Liver (tissue), 9 donors: ENCODE data around the gene NCAPH2. TPM values are rescaled to one million over a fixed set of nuclear protein-coding genes. Genes with fewer than 3 reads are reported as not detected.

ENCODE experiments used
- DNase-seq: peaks from one replicate; pipeline ENCODE4 v3.0.0-alpha.2; 2017; ENCODE audit warnings: low spot score
- H3K27ac ChIP-seq, 2 donors: one replicate each; pipeline ENCODE4 v1.7.0; 2013; ENCODE audit warnings: inconsistent platforms in 2 of 2, low read length in 2 of 2, control low read depth in 1 of 2, low read depth in 1 of 2, mild to moderate bottlenecking in 1 of 2
- H3K27me3 ChIP-seq, 4 donors: one replicate each; pipeline versions ENCODE4 v1.6.1 to v1.7.0; 2013; ENCODE audit warnings: low read length in 3 of 4, inconsistent platforms in 1 of 4, mild to moderate bottlenecking in 1 of 4, moderate library complexity in 1 of 4; ENCODE audit not compliant: control insufficient read depth in 4 of 4, insufficient read depth in 4 of 4
- H3K36me3 ChIP-seq, 4 donors: one replicate each; pipeline versions ENCODE4 v1.6.1 to v1.7.0; 2013; ENCODE audit warnings: low read length in 3 of 4, mild to moderate bottlenecking in 3 of 4, low read depth in 1 of 4, moderate library complexity in 1 of 4; ENCODE audit not compliant: control insufficient read depth in 4 of 4, insufficient read depth in 3 of 4
- H3K4me1 ChIP-seq, 4 donors: one replicate each; pipeline versions ENCODE4 v1.6.1 to v1.7.0; 2013; ENCODE audit warnings: low read length in 3 of 4, mild to moderate bottlenecking in 3 of 4, moderate library complexity in 1 of 4; ENCODE audit not compliant: control insufficient read depth in 4 of 4, insufficient read depth in 4 of 4
- H3K4me3 ChIP-seq, 3 donors: one replicate each; pipeline versions ENCODE4 v1.6.1 to v1.7.0; 2013; ENCODE audit warnings: low read length in 3 of 3, control low read depth in 1 of 3, low read depth in 1 of 3, mild to moderate bottlenecking in 1 of 3
- H3K9ac ChIP-seq, 2 donors: one replicate each; pipeline ENCODE4 v1.7.0; 2013; ENCODE audit warnings: low read length in 2 of 2, mild to moderate bottlenecking in 2 of 2, moderate library complexity in 2 of 2, control low read depth in 1 of 2, low read depth in 1 of 2
- H3K9me3 ChIP-seq, 4 donors: one replicate each; pipeline versions ENCODE4 v1.6.1 to v1.7.0; 2013; ENCODE audit warnings: low read length in 3 of 4; ENCODE audit not compliant: control insufficient read depth in 4 of 4
- ATF3 ChIP-seq: IDR thresholded peaks from 2 replicates; pipeline ENCODE4 v1.6.1; 2016; ENCODE audit warnings: antibody characterized with exemption
- CTCF ChIP-seq: fragments of 150-350 bp; IDR thresholded peaks from 2 replicates; pipeline ENCODE4 v1.5.1; 2017; ENCODE audit warnings: improper control_type of control experiment, low read depth, low read length; ENCODE audit not compliant: missing input control
- EGR1 ChIP-seq, 2 donors: IDR thresholded peaks; 2 replicates each; pipeline ENCODE4 v1.6.1; 2016 to 2018; ENCODE audit warnings: antibody characterized with exemption in 2 of 2, low read depth in 2 of 2
- FOXA2 ChIP-seq: IDR thresholded peaks from 2 replicates; pipeline ENCODE4 v1.6.1; 2016; ENCODE audit warnings: antibody characterized with exemption
- GABPA ChIP-seq, 2 donors: IDR thresholded peaks in 1 of 2; conservative IDR thresholded peaks in 1 of 2; 2 replicates each; pipeline ENCODE4 v1.6.1; 2016; ENCODE audit warnings: antibody characterized with exemption in 2 of 2, mild to moderate bottlenecking in 1 of 2, moderate library complexity in 1 of 2
- HNF4A ChIP-seq, 2 donors: conservative IDR thresholded peaks; 2 replicates each; pipeline ENCODE4 v1.6.1; 2016; ENCODE audit warnings: antibody characterized with exemption in 2 of 2, mild to moderate bottlenecking in 2 of 2
- JUND ChIP-seq, 2 donors: IDR thresholded peaks; 2 replicates each; pipeline ENCODE4 v1.6.1; 2016; ENCODE audit warnings: antibody characterized with exemption in 2 of 2
- NR2F2 ChIP-seq: IDR thresholded peaks from 2 replicates; pipeline ENCODE4 v1.6.1; 2016; ENCODE audit warnings: antibody characterized with exemption
- RAD21 ChIP-seq, 2 donors: IDR thresholded peaks; 2 replicates each; pipeline ENCODE4 v1.6.1; 2016; ENCODE audit warnings: antibody characterized with exemption in 2 of 2, mild to moderate bottlenecking in 2 of 2
- RXRA ChIP-seq, 2 donors: IDR thresholded peaks; 2 replicates each; pipeline ENCODE4 v1.6.1; 2017 to 2018; ENCODE audit warnings: antibody characterized with exemption in 2 of 2, mild to moderate bottlenecking in 1 of 2
- SP1 ChIP-seq: IDR thresholded peaks from 2 replicates; pipeline ENCODE4 v1.6.1; 2018; ENCODE audit warnings: antibody characterized with exemption, mild to moderate bottlenecking
- TAF1 ChIP-seq: conservative IDR thresholded peaks from 2 replicates; pipeline ENCODE4 v1.6.1; 2016; ENCODE audit warnings: antibody characterized with exemption, mild to moderate bottlenecking
- YY1 ChIP-seq: IDR thresholded peaks from 2 replicates; pipeline ENCODE4 v1.6.1; 2016; ENCODE audit warnings: antibody characterized with exemption, mild to moderate bottlenecking
- ZBTB33 ChIP-seq: IDR thresholded peaks from 2 replicates; pipeline ENCODE4 v1.6.1; 2016; ENCODE audit warnings: antibody characterized with exemption
- WGBS: extraction: QIAGEN DNeasy Blood & Tissue Kit; methylation state at CpG from one replicate; pipeline ENCODE4 v1.1.7; 2013; 5-methylcytosine and 5-hydroxymethylcytosine counted together
- polyA plus RNA-seq, 2 donors: library from polyadenylated mRNA; stranded (reverse) in 1 of 2; unstranded in 1 of 2; fragments of 200-250 nt in 1 of 2; fragments of >200 nt in 1 of 2; fragmentation: Nextera tagmentation in 1 of 2; extraction: Ambion mirVana in 1 of 2; gene quantifications; one replicate each; pipeline versions ENCODE4 v1.2.1 to v1.2.3, GENCODE V29; 2013 to 2015
- total RNA-seq, 2 donors: library from RNA; depleted of rRNA; stranded (reverse); fragments of >200 nt; gene quantifications; one replicate each; pipeline ENCODE4 v1.2.3, GENCODE V29; 2014
- TF ChIP-seq, protein P1 (sequence below): IDR thresholded peaks from 2 replicates; pipeline ENCODE4 v1.6.1; 2016; ENCODE audit warnings: antibody characterized with exemption, mild to moderate bottlenecking
- TF ChIP-seq, protein P2 (sequence below): IDR thresholded peaks from 2 replicates; pipeline ENCODE4 v1.6.1; 2016; ENCODE audit warnings: antibody characterized with exemption
- donor health status: healthy.
- donor health status: healthy.
- donor health status: healthy.
- donor health status: healthy.
- donor health status: healthy.

The NCAPH2 gene
- total and polyA plus RNA-seq, 4 donors: 12.0 to 30.8 (median 13.9) TPM

DNA sequence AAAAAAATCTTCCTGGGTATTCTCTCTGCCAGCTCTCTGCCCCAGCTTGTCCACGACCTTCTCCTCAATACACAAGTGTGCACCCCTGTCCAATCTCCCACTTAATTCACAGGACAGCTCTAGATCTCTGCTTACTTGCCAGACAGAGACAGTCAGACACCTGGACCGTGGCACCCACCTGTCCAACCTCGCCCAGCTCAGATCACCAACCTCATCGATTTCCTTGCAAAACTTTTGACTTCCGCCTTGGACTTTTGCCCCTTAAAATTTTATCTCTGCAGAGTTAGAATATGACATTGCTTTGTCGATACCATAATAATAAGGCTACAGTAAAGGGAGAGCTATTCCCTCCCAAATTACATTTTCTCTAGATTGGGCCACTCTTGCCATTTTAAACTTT lies 10.9 kb upstream of the NCAPH2 start:
- H3K27ac ChIP-seq: no peak overlapping the region

More for the DNA sequence above, 10.9 kb upstream of the NCAPH2 start:
- no peak for TF ChIP-seq ATF3
- TF ChIP-seq SP1: no peak
- TF ChIP-seq HNF4A (conservative IDR thresholded peaks at IDR 0.05): no peak
- TF ChIP-seq YY1: no peak
- TF ChIP-seq CTCF: no peak
- no peak for TF ChIP-seq RXRA (IDR thresholded peaks at IDR 0.05)
- TF ChIP-seq ZBTB33: no peak
- TF ChIP-seq GABPA (IDR thresholded peaks at IDR 0.05 in 1 of 2, conservative IDR thresholded peaks at IDR 0.05 in 1 of 2): no peak
- TF ChIP-seq RAD21 (IDR thresholded peaks at IDR 0.05): no peak
- no peak for TF ChIP-seq JUND (IDR thresholded peaks at IDR 0.05)
- TF ChIP-seq NR2F2: no peak
- TF ChIP-seq EGR1 (IDR thresholded peaks at IDR 0.05; ENCODE audit: low read depth in 2 of 2): no peak
- TF ChIP-seq TAF1: no peak
- no peak for TF ChIP-seq FOXA2
- TF ChIP-seq, protein P1, sequence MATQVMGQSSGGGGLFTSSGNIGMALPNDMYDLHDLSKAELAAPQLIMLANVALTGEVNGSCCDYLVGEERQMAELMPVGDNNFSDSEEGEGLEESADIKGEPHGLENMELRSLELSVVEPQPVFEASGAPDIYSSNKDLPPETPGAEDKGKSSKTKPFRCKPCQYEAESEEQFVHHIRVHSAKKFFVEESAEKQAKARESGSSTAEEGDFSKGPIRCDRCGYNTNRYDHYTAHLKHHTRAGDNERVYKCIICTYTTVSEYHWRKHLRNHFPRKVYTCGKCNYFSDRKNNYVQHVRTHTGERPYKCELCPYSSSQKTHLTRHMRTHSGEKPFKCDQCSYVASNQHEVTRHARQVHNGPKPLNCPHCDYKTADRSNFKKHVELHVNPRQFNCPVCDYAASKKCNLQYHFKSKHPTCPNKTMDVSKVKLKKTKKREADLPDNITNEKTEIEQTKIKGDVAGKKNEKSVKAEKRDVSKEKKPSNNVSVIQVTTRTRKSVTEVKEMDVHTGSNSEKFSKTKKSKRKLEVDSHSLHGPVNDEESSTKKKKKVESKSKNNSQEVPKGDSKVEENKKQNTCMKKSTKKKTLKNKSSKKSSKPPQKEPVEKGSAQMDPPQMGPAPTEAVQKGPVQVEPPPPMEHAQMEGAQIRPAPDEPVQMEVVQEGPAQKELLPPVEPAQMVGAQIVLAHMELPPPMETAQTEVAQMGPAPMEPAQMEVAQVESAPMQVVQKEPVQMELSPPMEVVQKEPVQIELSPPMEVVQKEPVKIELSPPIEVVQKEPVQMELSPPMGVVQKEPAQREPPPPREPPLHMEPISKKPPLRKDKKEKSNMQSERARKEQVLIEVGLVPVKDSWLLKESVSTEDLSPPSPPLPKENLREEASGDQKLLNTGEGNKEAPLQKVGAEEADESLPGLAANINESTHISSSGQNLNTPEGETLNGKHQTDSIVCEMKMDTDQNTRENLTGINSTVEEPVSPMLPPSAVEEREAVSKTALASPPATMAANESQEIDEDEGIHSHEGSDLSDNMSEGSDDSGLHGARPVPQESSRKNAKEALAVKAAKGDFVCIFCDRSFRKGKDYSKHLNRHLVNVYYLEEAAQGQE: no peak
- TF ChIP-seq, protein P2, sequence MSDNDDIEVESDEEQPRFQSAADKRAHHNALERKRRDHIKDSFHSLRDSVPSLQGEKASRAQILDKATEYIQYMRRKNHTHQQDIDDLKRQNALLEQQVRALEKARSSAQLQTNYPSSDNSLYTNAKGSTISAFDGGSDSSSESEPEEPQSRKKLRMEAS: no peak
- no peak for DNase-seq
- Histone ChIP-seq H3K9me3 (no peaks in the 10 kb centered on the region), H3K9ac (no peak overlapping the region), H3K4me3 (no peak overlapping the region), H3K4me1 (peaks cover 2 to 15% (median 13%) of the 10 kb centered on the region in 4 donors), H3K36me3 (no peaks in the 10 kb centered on the region), H3K27me3 (no peaks in the 10 kb centered on the region)
- WGBS: 71% methylated on average over 6 of the region's 6 CpGs
